Measurements from ENCODE around the gene IL22RA2.

Gene IL22RA2

DNA sequence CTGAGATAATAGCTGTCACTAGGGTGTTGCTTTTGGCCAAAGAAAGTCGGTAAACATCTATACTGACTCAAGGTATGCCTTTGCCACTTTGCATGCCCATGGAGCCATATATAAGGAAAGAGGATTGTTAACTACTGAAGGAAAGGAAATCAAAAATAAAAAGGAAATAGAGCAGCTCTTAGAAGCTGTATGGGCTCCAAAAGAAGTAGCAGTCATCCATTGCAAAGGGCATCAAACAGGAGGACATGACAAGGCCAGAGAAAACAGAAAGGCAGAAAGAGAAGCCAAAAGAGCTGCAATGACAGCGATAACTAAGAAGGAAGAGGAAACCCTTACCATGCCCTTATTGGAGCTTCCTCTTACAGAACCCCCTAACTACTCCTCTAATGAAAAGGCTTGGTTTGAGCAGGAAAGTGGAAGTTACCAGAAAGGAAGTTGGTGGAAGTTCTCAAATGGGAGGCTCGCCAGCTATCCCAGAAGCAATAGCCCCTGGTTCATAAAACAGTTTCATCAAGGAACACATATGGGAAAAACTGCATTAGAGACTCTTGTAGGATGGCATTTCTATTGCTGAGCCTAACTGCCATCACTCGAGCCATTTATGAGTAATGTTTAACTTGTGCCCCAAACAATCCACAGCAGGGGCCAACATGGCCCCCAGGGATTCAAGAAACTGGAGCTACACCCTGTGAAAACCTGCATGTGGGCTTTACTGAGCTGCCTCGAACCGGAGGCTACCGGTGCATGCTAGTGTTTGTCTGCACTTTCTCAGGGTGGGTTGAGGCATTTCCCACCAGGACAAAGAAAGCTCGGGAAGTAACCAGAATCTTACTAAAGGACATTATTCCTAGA is 7.0 kb downstream of the IL22RA2 start:
- DNase-seq, result no peak

DNA sequence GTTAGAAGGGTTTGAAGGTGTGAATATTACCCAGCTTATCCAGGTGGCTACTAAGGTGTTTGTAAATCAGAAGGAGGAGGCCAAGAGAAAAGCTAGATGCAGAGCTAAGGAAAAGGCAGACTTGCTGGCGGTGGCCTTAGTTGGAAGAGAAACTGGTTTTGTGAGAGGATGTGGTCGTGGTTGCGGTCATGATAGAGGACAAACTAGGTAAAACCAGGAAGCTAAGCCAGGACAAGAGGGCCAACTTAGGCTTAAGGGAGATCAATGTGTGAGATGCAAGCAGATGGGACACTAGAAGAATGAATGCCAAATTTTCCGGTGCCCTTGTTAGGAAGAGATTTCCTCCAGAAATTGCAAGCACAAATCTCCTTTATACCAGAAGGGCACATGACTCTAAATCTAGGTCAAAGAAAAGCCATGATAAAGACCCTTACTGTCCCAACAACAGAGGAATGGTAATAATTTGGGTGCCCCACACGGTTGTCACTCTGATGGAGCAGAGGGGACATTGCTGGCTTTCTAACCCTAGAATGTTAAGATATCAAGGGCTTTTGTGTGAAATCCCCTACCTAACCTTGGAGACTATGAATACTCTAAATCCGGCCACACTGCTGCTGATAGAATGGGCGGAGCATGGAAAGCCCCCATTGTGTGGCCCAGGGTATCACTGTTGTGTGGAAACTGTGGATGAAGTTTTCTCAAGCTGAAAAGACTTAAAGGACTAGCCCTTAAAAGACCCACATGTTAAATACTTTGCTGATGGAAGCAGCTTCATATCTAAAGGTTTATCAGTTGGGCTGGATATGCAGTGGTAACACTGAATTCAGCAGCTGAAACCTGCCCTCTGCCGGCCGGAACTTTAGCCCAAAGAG is 7.8 kb downstream of the IL22RA2 start:
- peak in 2 of 5 experiments; percentile 48 to 66 for DNase-seq

- no peak for DNase-seq
These were observed 9.6 kb downstream of the IL22RA2 start for GRCh38 chr6:137163732-137164318.

DNA sequence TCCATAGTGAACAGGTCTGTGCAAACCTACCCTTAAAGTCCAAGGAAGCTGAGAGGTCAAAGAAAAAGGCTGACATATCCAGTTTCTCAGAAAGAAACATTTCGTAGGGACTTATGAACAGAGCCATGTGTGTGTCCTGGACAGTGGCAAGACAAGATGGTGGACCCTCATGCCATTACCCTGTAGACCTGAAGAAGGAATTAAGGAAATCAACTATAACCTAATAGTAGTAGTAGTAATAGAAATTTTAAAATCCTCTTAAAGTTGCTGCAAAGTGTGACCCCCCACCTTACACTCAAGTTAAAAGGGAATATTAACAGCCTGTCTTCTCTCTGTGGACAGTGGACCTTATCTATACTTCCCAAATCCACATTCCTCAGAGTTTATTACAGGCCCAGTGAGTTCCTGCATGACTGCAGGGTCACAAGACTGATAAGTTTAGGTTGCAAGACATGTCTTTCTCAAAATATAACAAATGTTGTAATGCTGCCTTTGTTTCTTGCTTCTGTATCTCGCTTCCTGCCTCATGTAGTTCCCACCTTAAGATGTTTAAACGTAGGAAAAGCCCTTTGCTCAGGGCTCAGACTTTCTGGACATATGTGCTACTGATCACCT is 10.6 kb downstream of the IL22RA2 start:
- DNase-seq, result no peak

DNA sequence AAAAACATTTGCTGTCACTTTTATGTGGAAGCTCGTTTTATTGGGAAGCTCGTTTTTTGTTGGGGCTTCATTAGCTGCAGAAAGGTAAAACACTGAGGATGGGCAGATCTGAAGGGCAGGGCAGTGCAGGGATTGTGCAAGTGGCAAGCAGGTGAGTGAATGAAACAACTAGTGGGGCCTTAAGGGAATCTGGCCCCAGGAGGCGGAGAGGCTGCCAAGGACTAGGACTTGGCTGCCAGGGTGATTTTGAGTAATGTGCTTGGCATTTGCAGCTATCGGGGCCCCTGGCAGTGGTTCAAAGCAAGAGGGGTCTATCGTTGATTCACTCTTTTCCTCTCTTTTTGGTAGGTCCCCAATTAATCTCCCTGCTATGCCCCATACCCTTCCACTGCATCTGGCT is 11.5 kb downstream of the IL22RA2 start:
- no peak for DNase-seq

GRCh38 chr6:137160763-137161162 is 12.7 kb downstream of the IL22RA2 start:
- DNase-seq, result no peak

- DNase-seq, result no peak
These were observed 13.5 kb downstream of the IL22RA2 start for GRCh38 chr6:137159912-137160311.

- DNase-seq, result no peak
These were observed 15.8 kb downstream of the IL22RA2 start for GRCh38 chr6:137157601-137158000.

DNA sequence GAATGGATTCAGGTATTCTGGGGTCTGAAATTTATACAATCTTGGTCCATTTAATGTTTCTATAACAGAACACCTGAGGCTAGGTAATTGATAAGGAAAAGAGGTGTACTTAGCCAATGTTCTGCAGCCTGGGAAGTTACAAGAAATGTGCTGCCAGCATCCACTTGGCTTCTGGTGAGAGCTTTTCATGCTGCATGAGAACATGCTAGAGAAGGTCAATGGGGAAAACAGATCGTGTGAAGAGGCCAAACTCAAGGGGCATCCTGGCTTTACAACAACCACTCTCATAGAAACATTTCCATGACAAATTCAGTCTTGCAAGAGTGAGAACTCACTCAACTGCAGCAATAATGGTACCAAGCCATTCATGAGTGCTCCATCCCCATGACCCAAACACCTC is 16.8 kb downstream of the IL22RA2 start:
- no peak for DNase-seq

DNA sequence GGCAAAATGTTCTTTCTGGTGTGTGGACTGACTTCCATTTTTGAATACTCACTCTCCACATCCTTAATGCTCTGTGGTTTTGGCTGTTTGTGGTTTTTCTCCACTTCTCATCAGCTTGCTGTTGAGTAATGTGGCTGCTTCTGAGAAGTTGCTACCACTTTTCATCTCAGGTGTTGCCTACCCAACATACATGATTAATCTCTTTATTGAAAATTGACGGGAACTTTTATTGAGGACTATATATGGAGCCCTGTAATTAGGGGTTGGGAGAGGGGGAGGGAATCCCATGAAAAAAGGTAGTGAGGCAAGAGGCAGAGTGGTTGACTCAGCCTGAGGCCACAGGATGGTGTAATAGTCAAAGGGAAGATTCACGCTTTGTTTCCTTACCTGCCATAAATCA is 17.6 kb downstream of the IL22RA2 start:
- DNase-seq, result peak in 2 of 5 experiments; percentile 70 to 91

DNA sequence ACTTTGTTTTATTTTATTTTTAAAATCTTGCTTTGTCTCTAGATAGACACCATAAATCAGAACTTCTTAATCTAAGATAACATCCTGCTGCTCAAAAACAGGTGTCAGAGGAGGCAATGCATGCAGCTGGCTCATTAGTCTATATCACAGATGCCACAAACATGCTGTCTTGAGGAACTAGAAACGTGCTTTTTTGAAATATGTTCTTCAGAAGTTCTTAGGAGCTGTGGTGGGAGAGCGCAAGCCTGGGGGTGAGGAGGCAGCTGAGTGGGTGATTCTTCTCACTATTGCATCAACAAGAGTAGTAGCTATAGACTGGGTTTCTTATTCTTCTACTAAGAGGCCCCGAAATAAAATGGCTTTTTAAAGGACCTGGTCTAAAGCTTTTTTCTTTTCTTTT is 23.4 kb downstream of the IL22RA2 start:
- peak in 1 of 5 experiments; percentile 41 for DNase-seq

DNA sequence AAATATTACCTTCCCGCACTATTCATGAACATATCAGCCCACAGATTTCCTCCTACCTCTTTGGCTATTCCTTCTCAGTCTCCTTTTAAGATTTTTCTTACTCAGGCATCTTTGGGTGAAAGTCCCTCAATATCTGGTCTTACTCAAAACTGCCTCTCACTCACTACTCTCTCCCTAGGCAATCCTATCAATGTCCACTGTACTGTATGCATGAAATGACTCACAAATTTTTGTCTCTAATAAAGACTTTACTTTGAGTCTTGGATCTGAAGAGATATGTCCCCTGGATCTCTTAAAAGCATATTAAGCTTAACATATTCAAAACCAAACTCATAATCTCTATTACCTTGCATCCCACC is 24.4 kb downstream of the IL22RA2 start:
- no peak for DNase-seq

- no peak for DNase-seq
These were observed 25.0 kb downstream of the IL22RA2 start for GRCh38 chr6:137148306-137149034.

- DNase-seq, result no peak
These were observed 26.2 kb downstream of the IL22RA2 start for GRCh38 chr6:137147195-137147594.

- DNase-seq, result no peak
These were observed 27.2 kb downstream of the IL22RA2 start for GRCh38 chr6:137146206-137146605.

GRCh38 chr6:137145421-137145820 is 28.0 kb downstream of the IL22RA2 start:
- no peak for DNase-seq

DNA sequence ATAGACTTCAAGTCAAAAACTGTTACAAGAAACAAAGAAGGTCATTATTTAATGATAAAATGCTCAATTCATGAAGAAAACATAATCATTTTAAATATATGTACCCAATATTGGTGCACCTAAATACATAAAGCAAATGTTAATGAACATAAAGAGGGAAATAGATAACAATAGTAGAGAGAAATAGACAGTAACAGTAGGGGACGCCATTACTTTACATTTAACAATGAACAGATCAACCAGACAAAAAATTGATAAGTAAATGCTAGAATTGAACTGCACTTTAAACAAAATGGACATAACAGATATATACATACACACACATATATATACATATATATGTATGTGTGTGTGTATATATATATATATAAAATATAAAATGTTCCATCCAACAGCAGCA is 37.4 kb downstream of the IL22RA2 start:
- peak in 1 of 5 experiments; percentile 29 for DNase-seq

DNA sequence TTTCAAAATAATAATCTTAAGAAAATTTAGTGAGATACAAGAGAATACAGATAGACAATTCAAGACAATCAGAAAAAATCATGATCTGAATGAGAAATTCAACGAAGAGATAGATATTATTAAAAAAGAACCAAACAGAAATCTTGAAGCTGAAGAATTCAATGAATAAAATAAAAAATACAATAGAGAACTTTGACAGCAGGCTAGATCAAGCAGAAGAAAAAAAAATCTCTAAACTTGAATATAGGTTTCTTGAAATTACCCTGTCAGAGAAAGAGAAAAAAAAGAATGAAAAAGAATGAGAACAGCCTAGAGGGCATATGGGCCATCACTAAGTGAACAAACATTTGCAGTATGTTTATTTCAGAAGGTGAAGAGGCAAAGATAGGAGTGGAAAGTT is 39.0 kb downstream of the IL22RA2 start:
- DNase-seq, result no peak

DNA sequence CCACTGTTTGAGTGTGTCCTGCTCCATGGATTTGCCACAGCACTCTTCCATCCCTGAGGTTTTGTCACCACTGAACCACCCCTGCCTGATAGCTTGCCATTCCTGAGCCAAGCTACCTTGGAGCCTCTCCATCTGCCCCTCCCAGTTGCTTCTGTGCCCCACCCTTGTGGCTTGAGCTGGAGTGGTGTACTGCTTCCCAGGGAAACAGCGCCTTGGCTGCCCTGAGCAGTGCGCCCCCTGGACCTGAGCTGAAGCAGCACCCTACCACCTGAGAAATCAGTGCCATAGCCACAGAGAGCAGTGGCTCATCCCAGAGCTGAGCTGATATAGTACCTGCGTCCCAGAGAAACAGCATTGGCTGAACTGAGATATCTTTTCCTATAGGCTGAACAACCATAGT is 40.3 kb downstream of the IL22RA2 start:
- DNase-seq, result no peak

DNA sequence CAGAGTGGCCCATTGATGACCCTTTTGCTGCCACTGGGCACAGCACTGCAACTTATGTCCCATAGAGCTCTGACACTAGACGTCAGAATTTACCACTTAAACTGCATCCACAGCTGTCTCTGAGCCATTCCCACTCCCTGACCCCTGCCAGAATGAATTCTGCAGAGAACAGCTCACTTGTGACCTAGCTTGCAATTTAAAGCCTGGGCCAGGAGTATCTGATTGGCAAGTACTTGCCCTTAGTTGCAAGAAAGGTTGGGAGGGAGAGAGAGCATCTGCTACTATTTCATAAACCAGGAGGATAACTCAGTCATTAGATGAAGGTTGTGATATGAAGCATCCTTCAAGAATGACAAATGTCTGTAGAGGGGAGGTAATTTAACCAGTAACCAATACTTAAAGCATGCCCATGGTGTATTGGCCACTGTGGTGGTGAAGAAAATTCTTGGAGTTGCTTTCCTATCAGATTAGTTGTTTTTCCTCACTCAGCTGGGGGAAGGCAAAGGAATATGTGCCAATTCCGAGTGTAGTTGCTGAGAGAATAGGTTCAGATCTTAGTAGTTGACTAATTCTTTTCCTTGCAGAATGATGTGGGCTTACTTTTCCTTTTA is 46.5 kb downstream of the IL22RA2 start:
- no peak for DNase-seq

DNA sequence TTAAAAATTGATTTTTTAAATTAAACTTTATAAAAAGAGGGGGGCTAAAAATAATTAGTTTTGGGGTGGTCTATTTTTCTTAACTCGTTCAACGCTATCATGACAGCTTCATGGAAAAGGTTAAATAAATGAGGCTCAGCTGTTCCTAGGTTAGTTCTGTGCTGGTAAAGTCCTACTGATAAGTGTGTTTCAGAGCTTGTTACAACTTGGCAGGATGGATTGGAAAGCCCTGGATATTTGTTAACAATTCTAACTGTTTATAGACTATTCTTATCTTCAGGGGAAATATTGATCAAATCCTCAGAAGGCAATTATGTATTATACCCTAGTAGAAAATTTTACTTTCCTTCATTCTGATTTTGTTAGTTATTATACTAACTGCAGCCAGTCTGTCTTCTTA is 50.4 kb downstream of the IL22RA2 start:
- no peak for DNase-seq

- no peak for DNase-seq
These were observed 50.8 kb downstream of the IL22RA2 start for GRCh38 chr6:137122612-137123011.
